Omental fat pad (tissue), 4 donors: ENCODE measurements around the gene FZD1. TPM values are rescaled to one million over a fixed set of nuclear protein-coding genes. Genes with fewer than 3 reads are reported as not detected.

ENCODE experiments used
- ATAC-seq: fragments of 150-250 bp; one replicate; pipeline ENCODE4 v1.9.1; 2016; ENCODE audit warnings: mild to moderate bottlenecking, moderate library complexity; ENCODE audit not compliant: low FRiP score
- DNase-seq: peaks from one replicate; pipeline ENCODE4 v3.0.0-alpha.2; 2019; ENCODE audit warnings: low spot score
- total RNA-seq, 4 donors: library from RNA; depleted of rRNA; stranded (reverse); fragments of >200 nt; gene quantifications; one replicate each; pipeline ENCODE4 v1.1.0, GENCODE V29; 2016
- TF ChIP-seq, protein P1 (sequence below), 3 donors: fragments of 450-650 bp; IDR thresholded peaks; one replicate each; pipeline ENCODE4 v1.5.1; 2016 to 2017; ENCODE audit warnings: antibody characterized with exemption in 3 of 3, mild to moderate bottlenecking in 3 of 3, moderate library complexity in 2 of 3

The FZD1 gene
- 10 to 100 TPM in 3 of 4 donors, 1 to 10 TPM in 1; 8.0 to 19.7 (median 13.2) TPM for total RNA-seq

DNA sequence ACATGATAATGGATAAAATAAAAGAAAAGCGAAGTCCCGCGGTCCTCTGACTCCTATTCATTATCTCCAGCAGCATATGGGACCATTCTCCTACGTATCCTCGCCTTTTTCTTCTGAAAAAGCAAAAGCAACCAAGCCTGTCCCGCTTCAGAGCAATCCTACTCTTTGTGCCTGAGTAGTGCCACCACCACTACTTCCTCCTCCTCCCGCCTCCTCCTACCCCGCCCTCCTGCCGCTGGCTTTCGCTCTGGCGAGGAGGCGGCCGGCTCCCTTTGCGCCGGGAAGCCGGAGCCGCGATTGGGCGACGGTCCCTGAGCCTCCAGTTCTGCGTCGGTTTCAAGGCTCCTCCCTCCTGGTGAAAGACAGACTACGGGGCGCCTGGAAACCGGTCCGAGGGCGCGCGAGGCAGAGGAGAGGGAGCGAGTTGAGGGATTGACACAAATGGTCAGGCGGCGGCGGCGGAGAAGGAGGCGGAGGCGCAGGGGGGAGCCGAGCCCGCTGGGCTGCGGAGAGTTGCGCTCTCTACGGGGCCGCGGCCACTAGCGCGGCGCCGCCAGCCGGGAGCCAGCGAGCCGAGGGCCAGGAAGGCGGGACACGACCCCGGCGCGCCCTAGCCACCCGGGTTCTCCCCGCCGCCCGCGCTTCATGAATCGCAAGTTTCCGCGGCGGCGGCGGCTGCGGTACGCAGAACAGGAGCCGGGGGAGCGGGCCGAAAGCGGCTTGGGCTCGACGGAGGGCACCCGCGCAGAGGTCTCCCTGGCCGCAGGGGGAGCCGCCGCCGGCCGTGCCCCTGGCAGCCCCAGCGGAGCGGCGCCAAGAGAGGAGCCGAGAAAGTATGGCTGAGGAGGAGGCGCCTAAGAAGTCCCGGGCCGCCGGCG lies at the start of gene FZD1:
TSS of gene FZD1 (plus strand) at position 388 of the 878 bp plus-strand sequence. CDS start at position 836, 448 bp downstream.
- TF ChIP-seq, protein P1, sequence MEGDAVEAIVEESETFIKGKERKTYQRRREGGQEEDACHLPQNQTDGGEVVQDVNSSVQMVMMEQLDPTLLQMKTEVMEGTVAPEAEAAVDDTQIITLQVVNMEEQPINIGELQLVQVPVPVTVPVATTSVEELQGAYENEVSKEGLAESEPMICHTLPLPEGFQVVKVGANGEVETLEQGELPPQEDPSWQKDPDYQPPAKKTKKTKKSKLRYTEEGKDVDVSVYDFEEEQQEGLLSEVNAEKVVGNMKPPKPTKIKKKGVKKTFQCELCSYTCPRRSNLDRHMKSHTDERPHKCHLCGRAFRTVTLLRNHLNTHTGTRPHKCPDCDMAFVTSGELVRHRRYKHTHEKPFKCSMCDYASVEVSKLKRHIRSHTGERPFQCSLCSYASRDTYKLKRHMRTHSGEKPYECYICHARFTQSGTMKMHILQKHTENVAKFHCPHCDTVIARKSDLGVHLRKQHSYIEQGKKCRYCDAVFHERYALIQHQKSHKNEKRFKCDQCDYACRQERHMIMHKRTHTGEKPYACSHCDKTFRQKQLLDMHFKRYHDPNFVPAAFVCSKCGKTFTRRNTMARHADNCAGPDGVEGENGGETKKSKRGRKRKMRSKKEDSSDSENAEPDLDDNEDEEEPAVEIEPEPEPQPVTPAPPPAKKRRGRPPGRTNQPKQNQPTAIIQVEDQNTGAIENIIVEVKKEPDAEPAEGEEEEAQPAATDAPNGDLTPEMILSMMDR (IDR thresholded peaks at IDR 0.05): no peak

DNA sequence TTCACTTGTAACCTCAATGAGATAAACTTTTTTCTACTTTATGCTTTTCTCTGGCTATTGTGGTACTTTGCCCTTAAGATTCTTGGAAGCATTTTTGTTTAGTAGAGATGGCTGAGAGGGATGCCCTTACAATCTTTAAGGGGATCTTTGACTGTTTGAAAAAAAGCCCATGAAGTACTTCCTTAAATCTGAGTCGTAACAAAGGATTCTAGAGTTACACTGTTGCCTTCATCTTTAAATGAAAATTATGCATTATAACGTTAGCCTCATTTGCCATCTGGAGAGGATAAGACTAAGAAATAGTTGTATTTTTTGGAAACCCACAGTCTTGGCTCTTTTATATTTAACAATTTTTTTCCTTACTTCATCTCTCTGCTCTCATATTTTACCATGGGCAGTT lies 37.8 kb upstream of the FZD1 start:
- TF ChIP-seq, protein P1 (IDR thresholded peaks at IDR 0.05): no peak
- DNase-seq (no peak), ATAC-seq (no peak)

More for the DNA sequence above, at the start of gene FZD1:
- ATAC-seq: peak; percentile 93
- peak; percentile 73 for DNase-seq

DNA sequence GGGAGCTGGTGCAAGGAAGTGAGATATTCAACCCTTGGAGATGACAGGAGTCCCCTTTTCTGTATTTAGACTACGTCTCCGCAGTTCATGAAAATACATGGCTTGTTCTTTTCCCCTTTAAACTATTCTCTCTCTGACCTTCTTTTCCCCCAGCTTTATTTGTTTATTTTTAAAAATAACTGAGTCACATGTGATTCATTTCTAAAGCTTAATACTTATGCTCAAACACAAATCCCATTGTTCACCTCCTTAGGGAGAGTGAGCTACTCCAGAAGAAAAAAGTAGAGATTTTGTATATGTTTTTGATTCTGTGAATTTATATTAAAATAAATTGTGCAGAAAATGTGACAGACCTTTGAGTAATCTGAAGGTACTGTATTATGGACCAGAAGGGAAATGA lies 35.9 kb upstream of the FZD1 start:
- DNase-seq (no peak), ATAC-seq (no peak)
- TF ChIP-seq, protein P1 (IDR thresholded peaks at IDR 0.05): no peak

GRCh38 chr7:91228927-91229558 lies 35.2 kb upstream of the FZD1 start:
- DNase-seq: no peak
- TF ChIP-seq, protein P1 (IDR thresholded peaks at IDR 0.05): no peak
- no peak for ATAC-seq

GRCh38 chr7:91230100-91230499 lies 34.1 kb upstream of the FZD1 start:
- TF ChIP-seq, protein P1 (IDR thresholded peaks at IDR 0.05): no peak
- ATAC-seq (no peak), DNase-seq (no peak)

DNA sequence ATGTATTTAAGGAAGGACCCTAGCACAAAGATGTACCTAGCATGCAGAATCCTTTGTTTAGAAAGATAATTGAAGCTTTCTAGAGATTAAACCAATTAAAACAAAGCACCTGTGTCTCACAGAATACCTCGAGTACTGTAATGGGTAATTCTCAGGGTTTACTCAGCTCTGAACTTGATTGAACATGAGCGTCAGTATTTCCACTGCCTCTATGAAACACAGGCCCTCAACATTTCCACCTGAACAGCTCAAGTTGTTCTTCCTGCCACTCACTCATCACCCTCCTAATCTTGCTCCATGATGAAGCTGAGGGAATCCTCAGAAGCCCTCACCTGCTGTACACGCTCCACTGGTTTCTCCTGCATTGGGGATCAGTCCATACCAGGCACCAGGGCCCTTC lies 33.7 kb upstream of the FZD1 start:
- TF ChIP-seq, protein P1 (IDR thresholded peaks at IDR 0.05): no peak
- DNase-seq (no peak), ATAC-seq (no peak)
